H1 (cell line): Measurements from ENCODE around the gene OR5AS1. TPM values are rescaled to one million over a fixed set of nuclear protein-coding genes. Genes with fewer than 3 reads are reported as not detected.

Experiments
- CBX5 ChIP-seq: fragments of 300-800, 300-1000 bp; sonication (generic); IDR thresholded peaks from 2 replicates; pipeline ENCODE4 v1.7.1; 2016; ENCODE audit warnings: antibody characterized with exemption, low read length, low read depth
- CHD2 ChIP-seq: IDR thresholded peaks from 2 replicates; pipeline ENCODE4 v1.6.1; 2012; ENCODE audit warnings: low read length, improper control_type of control experiment
- CHD7 ChIP-seq: fragments of 300-600 bp; sonication (generic); IDR thresholded peaks from 2 replicates; pipeline ENCODE4 v1.7.1; 2012; ENCODE audit warnings: low read length, moderate library complexity, mild to moderate bottlenecking, inconsistent platforms; ENCODE audit not compliant: insufficient replicate concordance
- CTCF ChIP-seq, 3 experiments: IDR thresholded peaks; 1 replicate in 2 of 3; 2 replicates in 1 of 3; pipeline versions ENCODE4 v1.5.1 to v1.6.1; 2011; ENCODE audit warnings: low read length in 3 of 3, mild to moderate bottlenecking in 3 of 3, inconsistent platforms in 2 of 3, low read depth in 1 of 3, moderate library complexity in 1 of 3; ENCODE audit not compliant: insufficient read depth in 1 of 3; ENCODE audit errors: control extremely low read depth in 1 of 3
- HDAC6 ChIP-seq: IDR thresholded peaks from one replicate; pipeline ENCODE4 v1.7.1; 2012; ENCODE audit warnings: low read depth, mild to moderate bottlenecking, inconsistent platforms, low read length, moderate library complexity
- RAD21 ChIP-seq, 2 experiments: IDR thresholded peaks in 1 of 2; conservative IDR thresholded peaks in 1 of 2; 2 replicates each; pipeline ENCODE4 v1.6.1; 2011; ENCODE audit warnings: low read depth in 2 of 2, low read length in 2 of 2, improper control_type of control experiment in 1 of 2, inconsistent platforms in 1 of 2, mild to moderate bottlenecking in 1 of 2, moderate library complexity in 1 of 2
- TAF1 ChIP-seq: IDR thresholded peaks from 2 replicates; pipeline ENCODE4 v1.6.1; 2011; ENCODE audit warnings: mild to moderate bottlenecking, low read depth, low read length
- polyA plus RNA-seq, 7 experiments: library from polyadenylated mRNA; depleted of rRNA in 3 of 7; stranded (reverse) in 5 of 7; unstranded in 2 of 7; fragments of >200 nt in 5 of 7; fragments of 200-250 nt in 2 of 7; gene quantifications; 1 replicate in 5 of 7; 2 replicates in 1 of 7; 4 replicates in 1 of 7; pipeline versions ENCODE4 v1.2.1 to v1.2.3, GENCODE V29; 2011 to 2013; ENCODE audit warnings: missing spikeins in 2 of 7, mixed read lengths in 2 of 7
- total RNA-seq: library from RNA; stranded (reverse); fragmentation: NEBNext Ultra II Directional; extraction: Animal tissue kit (Norgen Biotek cat#: 25700); gene quantifications from 2 replicates; pipeline ENCODE4 v1.2.1, GENCODE V29; 2021

Gene OR5AS1
- total and polyA plus RNA-seq, 2 of the 8 experiments (the other 6 are each of a cell fraction or from before 2014, with no cell fraction given): not detected

- no peak for TF ChIP-seq CHD7
- TF ChIP-seq RAD21 (IDR thresholded peaks at IDR 0.05 in 1 of 2, conservative IDR thresholded peaks at IDR 0.05 in 1 of 2; ENCODE audit: low read depth in 2 of 2, low read length in 2 of 2): no peak
- no peak for TF ChIP-seq TAF1
- TF ChIP-seq CTCF (IDR thresholded peaks at IDR 0.05; ENCODE audit: control extremely low read depth in 1 of 3, insufficient read depth in 1 of 3, low read depth in 1 of 3, low read length in 3 of 3): no peak
- no peak for TF ChIP-seq CBX5
- TF ChIP-seq CHD2: no peak
- TF ChIP-seq HDAC6: no peak
Observed at GRCh38 chr11:56027354-56027753, at the start of gene OR5AS1 (continued).
